Skeletal muscle cell (primary cell): ENCODE measurements around the gene ADK.

Experiments used
- DNase-seq: peaks from one replicate; pipeline ENCODE4 v3.0.0-alpha.2; 2010; ENCODE audit warnings: low read depth
- H3K4me3 ChIP-seq: 2 replicates; pipeline ENCODE4 v1.5.1; 2011; ENCODE audit warnings: low read depth, mild to moderate bottlenecking, control low read depth, low read length, moderate library complexity

The ADK gene

GRCh38 chr10:74651565-74651964 is 500.5 kb downstream of the ADK start:
- no peak for DNase-seq
- no peak overlapping the region for H3K4me3 ChIP-seq

DNA sequence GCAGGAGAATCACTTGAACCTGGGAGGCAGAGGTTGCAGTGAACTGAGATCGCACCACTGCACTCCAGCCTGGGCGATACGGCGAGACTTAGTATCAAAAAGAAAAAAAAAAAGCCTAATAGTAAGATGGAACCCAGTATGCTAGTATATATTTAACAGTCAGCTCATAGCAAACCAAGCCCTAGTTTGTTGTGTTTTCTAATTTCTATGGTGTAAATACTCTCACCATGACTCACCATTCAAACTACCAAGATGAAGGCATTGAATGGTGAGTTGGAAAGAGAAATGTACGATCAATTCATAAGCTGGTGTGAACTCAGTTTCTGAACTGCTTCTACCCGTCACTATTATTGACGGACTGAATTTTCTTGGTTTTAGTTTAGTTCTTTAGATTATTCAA is 501.6 kb downstream of the ADK start:
- DNase-seq, result no peak
- no peak overlapping the region for H3K4me3 ChIP-seq

DNA sequence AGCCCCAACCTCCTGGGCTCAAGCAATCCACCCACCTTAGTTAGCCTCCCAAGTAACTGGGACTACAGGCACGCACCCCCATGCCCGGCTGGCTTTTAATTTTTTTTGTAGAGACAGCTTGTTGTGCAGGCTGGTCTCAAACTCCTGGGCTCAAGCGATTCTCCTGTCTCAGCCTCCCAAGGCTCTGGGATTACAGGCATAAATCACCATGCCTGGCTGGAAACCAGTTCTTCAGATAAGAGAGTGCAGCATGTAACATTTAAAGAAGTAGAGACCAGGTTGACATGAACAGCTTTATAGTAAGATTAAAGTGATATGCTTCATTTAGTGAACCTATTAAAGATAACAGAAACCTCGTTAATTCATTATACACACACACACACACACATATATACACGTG is 507.5 kb downstream of the ADK start:
- no peak for DNase-seq
- no peak overlapping the region for H3K4me3 ChIP-seq

DNA sequence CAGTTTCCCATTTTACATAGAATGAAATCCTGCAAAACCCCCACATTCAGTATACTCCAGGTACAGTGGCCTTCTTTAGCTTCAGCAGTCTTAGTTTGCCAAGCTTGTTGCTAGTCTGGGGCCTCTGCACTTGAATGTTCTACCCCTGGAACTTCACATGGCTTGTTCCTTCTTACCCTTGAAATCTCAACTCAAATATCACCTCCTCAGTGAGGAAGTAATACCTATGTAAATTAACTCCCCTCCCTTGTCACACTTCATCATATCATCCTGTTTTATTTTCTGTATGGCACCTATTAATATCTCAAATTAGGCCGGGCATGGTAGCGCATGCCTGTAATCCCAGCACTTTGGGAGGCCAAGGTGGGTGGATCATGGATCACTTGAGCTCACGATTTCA is 511.6 kb downstream of the ADK start:
- DNase-seq, result no peak
- no peak overlapping the region for H3K4me3 ChIP-seq

DNA sequence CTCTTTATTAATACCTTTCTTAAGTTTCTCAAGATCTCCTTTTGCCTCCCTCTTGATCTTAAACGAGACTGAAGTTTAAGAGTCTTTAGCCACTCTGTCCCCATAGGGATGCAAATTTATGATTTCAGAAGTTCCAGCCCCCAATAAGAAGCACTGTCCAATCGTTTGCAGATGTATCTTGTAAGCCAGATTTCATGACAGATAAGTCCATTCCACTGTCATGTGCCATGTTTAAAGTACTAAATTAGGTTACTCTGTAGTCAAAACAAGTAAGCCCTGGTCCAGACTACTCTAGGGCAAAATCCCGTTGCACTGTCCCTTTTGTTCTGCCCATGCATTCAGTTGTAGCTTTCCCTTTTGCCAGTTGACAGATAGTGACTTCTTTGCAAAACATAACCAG is 518.2 kb downstream of the ADK start:
- DNase-seq, result no peak
- H3K4me3 ChIP-seq, result no peak overlapping the region

DNA sequence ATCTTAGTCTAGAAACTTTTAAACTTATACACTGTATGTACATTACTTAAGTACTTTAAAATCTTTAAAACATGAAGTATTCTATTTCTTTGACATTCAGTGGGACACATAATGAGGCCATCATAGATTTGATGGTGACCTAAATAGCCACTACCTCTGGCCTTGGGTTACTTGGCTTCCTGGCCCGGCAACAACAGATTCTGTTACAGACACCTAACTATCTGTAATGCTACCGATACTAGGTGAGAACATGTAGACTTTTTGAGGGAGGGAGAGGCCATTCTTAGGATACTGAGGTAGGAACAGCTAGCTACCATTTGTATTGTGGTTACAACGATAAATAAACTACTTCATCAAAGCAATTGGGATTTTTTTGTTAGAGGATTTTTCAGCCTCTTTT is 520.7 kb downstream of the ADK start:
- no peak overlapping the region for H3K4me3 ChIP-seq
- DNase-seq, result no peak

- DNase-seq, result no peak
Observed at GRCh38 chr10:74672430-74673165, 521.6 kb downstream of the ADK start.

GRCh38 chr10:74674927-74675326 is 523.9 kb downstream of the ADK start:
- DNase-seq, result no peak
- no peak overlapping the region for H3K4me3 ChIP-seq

More at GRCh38 chr10:74672430-74673165, 521.6 kb downstream of the ADK start:
- no peak overlapping the region for H3K4me3 ChIP-seq

DNA sequence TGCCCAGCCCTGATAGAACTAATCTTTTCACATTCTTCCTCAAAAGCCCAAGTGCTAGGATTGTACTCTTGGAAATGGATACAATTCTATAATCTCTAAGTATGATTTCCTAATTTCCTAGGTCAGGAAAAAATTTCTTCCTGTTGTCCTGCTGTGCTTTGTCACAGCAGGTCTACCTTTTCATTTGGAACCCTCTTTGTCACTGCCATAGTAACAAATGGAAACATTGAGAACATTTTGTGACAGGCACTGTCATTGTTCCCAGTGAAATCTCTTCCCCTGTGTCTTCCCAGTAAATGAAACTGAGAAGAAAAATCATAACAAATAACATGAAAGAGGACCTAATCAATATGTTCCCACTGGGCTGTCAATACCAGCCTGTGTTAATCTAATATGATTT is 524.5 kb downstream of the ADK start:
- H3K4me3 ChIP-seq, result no peak overlapping the region
- DNase-seq, result no peak

DNA sequence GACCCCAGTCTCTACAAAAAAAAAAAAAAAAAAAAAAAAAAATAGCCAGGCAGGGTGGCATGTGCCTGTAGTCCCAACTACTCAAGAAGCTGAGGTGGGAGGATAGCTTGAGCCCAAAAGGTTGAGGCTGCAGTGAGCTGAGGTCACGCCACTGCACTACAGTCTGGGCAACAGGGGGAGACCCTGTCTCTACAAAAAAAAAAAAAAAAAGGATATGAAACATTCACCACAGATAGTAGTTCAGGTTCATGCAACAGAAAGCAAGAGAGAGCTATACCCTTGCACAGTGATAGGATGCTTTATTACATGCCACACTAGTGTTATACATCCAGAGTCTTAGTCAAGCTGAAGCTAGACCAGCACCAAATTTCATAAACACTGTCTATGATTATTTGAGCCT is 526.9 kb downstream of the ADK start:
- H3K4me3 ChIP-seq, result no peak overlapping the region
- DNase-seq, result no peak

GRCh38 chr10:74681917-74682627 is 531.1 kb downstream of the ADK start:
- no peak overlapping the region for H3K4me3 ChIP-seq
- no peak for DNase-seq

DNA sequence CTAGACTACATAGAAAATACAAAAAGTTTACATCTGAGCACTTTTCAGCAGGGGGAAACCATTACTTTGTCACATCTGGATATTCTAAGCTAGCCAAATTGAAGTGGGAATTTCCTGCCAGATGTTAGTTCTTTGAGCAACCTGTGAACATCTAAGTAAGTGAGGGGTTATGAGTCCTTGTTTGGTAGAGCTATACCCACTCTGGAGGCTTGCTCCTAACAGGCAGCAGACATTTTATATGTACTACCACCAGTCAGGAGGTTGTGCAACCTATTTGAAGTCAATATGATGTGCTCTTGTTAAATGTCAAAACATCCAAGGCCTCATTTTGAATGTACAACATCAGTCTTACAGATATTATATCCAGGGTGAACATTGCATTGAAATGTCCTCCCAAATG is 532.0 kb downstream of the ADK start:
- H3K4me3 ChIP-seq, result no peak overlapping the region

DNA sequence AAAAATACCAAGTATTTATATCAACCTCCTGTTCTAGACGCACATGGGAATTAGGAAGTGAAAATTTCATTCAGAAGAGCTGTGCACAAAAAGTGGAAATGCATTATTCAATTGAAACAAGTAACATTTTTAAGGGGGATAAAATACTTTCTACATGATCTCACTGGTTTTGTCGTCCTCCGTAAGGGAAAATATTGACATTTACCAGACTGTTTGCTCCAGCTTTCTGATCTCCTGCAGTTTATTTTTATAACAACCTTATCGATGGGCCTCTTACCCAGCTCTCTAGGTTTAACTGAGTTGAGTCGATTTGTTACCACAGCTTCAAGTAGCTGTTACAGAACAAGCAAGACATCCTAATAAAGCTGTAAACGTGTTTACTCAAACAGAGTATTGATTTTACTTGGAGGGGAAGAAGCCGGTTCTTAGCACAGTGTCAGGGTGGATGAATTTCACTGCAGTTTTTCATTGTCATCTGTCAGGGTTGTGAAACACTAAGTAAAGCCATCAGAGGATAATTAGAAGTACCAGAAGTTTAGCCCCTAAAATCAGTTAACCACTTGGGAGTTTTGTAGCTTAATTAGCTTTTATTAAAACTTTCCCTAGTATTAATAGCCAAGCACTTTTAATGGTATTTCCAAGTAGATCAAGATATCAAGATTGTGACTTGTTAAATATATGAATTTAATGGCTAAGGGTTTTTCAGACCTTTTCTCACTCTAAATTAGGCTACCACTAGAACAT is 532.8 kb downstream of the ADK start:
- no peak overlapping the region for H3K4me3 ChIP-seq
- DNase-seq, result no peak

More for the DNA sequence above, 532.0 kb downstream of the ADK start:
- DNase-seq, result no peak

- no peak for DNase-seq
- no peak overlapping the region for H3K4me3 ChIP-seq
Observed at GRCh38 chr10:74684462-74684861, 533.4 kb downstream of the ADK start.

DNA sequence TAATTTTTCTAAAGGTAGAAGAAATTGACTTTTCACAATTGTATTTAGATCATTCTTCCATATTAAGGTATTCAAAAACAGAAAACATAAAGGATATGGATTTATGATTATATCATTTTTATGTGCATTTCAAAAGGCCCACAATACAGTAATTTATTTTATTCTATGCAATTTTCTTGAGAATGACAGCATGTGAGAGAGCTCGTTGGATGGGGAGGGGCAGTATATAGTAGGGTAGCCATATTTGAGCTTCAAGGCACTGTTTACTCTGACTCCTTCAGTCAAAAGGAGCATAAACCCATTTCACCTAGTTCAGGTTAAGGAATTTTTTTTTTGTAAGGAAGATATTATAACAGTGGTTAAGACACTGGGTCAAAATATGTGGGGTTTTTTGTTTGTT is 534.5 kb downstream of the ADK start:
- no peak overlapping the region for H3K4me3 ChIP-seq
- no peak for DNase-seq

DNA sequence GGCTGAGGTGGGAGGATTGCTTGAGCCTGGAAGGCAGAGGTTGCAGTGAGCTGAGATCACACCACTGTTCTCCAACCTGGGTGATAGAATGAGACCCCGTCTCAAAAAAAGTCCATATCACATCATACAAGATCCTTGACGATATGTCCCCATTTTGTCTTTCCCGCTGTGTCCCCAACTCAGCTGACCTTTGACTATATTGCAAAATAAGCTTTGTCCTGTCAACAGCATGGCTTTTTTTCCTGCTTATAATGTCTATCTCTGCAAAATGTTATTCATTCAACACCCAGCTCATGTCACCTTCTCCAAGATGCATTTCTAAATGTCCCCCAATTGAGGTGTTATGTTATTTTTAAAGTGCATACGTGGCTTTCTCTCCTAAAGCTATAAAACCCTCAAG is 539.4 kb downstream of the ADK start:
- no peak overlapping the region for H3K4me3 ChIP-seq
- no peak for DNase-seq

- H3K4me3 ChIP-seq, result no peak overlapping the region
- no peak for DNase-seq
Observed at GRCh38 chr10:74691164-74691563, 540.1 kb downstream of the ADK start.

- H3K4me3 ChIP-seq, result no peak overlapping the region
- DNase-seq, result peak; percentile 15
Observed at GRCh38 chr10:74704629-74705357, 553.8 kb downstream of the ADK start.

GRCh38 chr10:74705358-74705980 is 554.4 kb downstream of the ADK start:
- H3K4me3 ChIP-seq, result no peak overlapping the region
- DNase-seq, result no peak
